HG02970 (cell line): ENCODE data around the gene PRKN.

Source experiments
- ATAC-seq: cut with Tn5 transposase; IDR thresholded peaks from one replicate; pipeline ENCODE4 v1.9.1; 2021; ENCODE audit warnings: mild to moderate bottlenecking, moderate library complexity, moderate number of reproducible peaks; ENCODE audit not compliant: unreplicated experiment, low FRiP score

Gene PRKN

GRCh38 chr6:161554883-161555282 lies 1172.7 kb downstream of the PRKN start:
- ATAC-seq = no peak

- ATAC-seq = no peak
Observed at GRCh38 chr6:161549977-161550655, 1177.5 kb downstream of the PRKN start.

GRCh38 chr6:161548713-161549296 lies 1178.8 kb downstream of the PRKN start:
- no peak for ATAC-seq

DNA sequence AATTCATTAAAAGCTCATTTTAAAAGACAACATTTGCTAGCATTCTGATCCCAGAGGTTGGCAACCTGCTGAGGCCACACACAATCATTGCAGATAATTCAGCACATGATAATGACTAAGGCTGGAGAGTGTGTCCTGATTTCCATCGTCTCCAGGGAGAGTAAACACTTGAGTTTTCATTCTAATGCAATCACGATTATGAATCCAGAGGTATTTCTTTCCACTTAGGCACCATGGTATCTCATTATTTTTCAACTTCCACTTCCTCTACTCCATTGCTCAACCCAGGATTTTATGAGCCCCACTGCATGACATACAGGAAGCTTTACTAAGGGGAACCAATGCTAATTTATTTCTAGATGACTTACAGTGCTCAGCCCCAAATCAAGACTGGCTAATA lies 1179.9 kb downstream of the PRKN start:
- no peak for ATAC-seq

GRCh38 chr6:161546632-161547031 lies 1180.9 kb downstream of the PRKN start:
- no peak for ATAC-seq

GRCh38 chr6:161545741-161546140 lies 1181.8 kb downstream of the PRKN start:
- no peak for ATAC-seq

GRCh38 chr6:161544801-161545480 lies 1182.6 kb downstream of the PRKN start:
- ATAC-seq = no peak

DNA sequence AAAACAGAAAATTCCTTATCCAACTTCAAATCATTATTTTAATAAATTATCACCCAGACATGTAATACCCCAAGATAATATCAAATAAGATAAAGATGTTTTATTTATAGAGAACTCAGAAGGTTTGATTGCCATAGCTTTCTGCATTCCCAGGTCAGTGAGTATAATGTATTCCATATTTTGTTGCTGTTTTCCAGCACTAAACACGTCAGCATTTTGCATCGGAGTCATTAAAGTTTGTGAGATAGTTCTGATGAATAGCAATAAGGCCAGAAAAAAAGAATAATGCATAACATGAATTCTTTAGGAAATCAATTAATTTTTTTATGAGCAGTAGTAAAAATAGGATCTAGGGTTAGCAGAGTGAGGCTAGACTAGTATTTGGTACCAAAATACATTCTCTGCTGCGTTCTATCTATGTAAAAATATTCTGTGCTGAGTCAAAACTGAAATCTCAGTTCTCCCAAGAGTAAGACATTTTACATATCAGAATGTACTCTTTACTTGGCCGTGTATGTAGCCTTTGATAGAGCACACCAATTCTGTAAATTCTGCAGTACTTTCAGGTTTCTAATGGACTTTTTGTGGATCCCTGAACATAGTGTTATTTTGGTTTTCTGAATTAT lies 1183.8 kb downstream of the PRKN start:
- no peak for ATAC-seq

DNA sequence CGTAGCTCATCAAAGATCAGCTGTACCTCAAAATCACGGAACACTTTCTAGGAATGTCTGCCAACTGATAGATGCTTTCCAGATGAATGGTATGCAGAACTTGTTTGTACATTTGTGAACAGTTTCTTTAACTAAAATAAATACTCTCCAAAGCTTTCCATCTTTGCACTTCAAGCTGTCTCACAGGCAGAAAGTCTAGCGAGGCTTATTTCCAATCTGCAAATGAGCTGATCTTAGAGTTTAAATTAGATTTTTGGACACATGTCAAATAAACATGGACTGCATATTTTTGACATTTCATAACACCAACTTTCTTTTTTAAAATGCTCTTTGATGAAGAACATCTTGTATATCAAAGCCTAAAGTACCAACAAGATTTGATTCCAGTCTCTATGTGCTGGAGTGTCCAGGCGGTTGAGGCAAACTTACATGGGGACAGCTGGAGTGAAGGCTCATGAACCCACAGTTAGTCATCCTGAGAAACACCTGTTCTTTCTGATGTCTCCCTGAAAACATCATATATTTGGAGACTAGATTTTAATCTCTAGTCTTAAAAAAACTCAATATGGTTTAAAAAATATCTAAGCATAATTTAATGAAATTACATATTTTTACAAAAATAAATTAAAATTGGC lies 1185.1 kb downstream of the PRKN start:
- no peak for ATAC-seq

DNA sequence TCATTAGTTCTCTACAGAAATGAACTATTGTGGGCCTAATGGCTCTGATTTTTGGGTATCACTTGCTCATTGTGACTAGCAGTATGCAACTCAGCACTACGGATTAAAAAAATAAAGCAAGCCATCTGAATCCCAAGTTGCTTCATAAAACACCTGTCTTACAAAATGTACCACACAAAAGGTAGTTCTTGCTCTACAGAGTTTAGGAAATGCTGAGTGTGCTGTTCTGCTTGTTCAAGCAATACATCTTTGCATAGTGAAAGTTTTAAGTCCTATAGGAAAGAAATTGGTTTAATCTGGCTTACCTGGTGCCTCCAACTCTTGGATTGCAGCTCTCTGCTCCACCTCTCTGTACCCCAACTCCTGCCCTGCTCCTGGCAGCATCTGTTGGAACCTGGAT lies 1187.0 kb downstream of the PRKN start:
- no peak for ATAC-seq

- no peak for ATAC-seq
Observed at GRCh38 chr6:161536224-161536630, 1191.3 kb downstream of the PRKN start.

GRCh38 chr6:161534264-161534873 lies 1193.2 kb downstream of the PRKN start:
- no peak for ATAC-seq

DNA sequence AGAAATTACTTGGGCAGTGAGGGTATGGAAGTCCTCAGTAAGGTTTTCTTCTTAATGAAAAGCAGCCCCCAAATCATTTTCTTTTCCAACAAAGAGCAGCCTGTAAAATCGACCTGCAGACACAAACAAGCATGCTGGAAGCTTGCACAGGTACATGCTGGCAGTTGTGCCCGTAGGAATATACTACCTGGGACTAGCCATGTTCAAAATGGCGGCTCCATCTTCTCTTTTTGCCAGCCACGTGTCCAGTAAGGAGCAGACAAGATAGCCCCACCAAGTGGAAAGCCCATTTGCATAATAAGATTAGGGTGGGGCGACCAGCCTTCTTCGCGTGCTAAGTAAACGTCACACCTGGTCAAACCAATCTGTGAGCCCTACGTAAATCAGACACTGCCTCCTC lies 1194.3 kb downstream of the PRKN start:
- no peak for ATAC-seq

- no peak for ATAC-seq
Observed at GRCh38 chr6:161532536-161532935, 1195.0 kb downstream of the PRKN start.

DNA sequence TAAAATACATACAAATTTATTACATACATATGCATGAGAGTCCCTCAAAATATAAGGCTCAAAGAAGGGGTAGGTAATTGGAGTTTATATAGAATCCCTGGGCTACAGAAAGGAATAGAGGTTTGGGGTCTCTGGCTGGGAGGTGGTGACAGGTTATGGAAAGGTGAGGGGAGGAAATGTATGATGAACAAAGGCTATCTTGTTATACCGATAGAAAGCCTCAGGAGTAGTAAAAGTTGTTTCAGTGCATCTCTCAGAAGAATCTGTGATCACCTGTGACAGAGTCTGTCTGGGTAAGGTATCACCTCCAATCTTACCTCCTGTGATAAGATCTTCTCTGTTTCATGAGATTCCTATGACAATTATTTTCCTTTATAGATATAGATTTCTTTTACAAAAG lies 1200.8 kb downstream of the PRKN start:
- no peak for ATAC-seq

GRCh38 chr6:161523362-161523761 lies 1204.2 kb downstream of the PRKN start:
- no peak for ATAC-seq

DNA sequence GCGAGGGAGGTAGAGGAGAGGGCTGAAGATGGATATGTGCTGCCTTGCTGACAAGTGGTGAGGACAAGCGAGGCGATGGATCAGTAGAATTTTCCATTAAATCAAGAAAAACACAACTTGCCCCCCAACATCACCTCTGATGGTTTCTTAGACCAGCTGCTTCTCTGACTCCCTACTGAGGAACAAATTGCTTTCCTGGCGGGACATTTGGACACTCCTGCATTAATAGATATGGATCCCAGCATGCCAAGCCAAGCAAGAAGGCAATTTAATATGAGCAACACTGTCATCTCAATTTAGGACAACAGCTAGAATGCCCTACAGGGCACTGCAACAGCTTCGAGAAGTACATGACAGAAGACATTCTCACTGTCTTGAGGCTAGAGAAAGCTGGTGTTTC lies 1205.3 kb downstream of the PRKN start:
- ATAC-seq = no peak

- no peak for ATAC-seq
Observed at GRCh38 chr6:161511447-161512095, 1216.0 kb downstream of the PRKN start.

DNA sequence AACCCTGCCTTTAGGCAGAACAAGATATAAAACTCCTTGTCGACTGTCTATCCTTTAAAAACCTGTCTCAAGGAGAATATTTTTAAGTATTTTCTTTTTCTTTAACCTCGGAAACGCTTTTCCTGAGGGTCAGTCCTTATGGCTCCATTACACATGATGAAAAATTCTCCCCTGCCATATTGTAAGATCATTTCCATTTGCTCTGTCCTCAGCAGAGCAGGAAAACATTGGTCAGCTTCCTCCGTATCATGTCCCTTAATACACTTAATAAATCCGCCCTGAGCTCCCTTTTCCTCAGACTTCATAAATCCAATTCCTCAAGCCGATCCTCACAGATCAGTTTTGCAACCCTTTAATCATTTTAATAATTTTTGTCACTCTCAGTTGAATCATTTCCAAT lies 1219.2 kb downstream of the PRKN start:
- no peak for ATAC-seq

GRCh38 chr6:161507375-161507774 lies 1220.2 kb downstream of the PRKN start:
- ATAC-seq = no peak
